Nephron progenitor cell (in vitro differentiated cells): ENCODE measurements around the gene HCFC1R1.

Source experiments
- DNase-seq: peaks from one replicate; pipeline ENCODE4 v3.0.0; 2021
- H3K27ac Mint-ChIP-seq: 2 replicates; pipeline ENCODE4 v1.8.0; 2021; ENCODE audit warnings: mild to moderate bottlenecking, moderate library complexity, mixed read lengths
- H3K27me3 Mint-ChIP-seq: 2 replicates; pipeline ENCODE4 v1.8.0; 2021; ENCODE audit warnings: mild to moderate bottlenecking, low read depth, mixed read lengths; ENCODE audit not compliant: poor library complexity
- H3K36me3 Mint-ChIP-seq: 2 replicates; pipeline ENCODE4 v1.8.0; 2021; ENCODE audit warnings: low read depth, mixed read lengths
- H3K4me1 Mint-ChIP-seq: 2 replicates; pipeline ENCODE4 v1.8.0; 2021; ENCODE audit warnings: mixed read lengths
- H3K4me3 Mint-ChIP-seq: 2 replicates; pipeline ENCODE4 v1.8.0; 2021; ENCODE audit warnings: mild to moderate bottlenecking, moderate library complexity, mixed read lengths
- H3K9me3 Mint-ChIP-seq: 2 replicates; pipeline ENCODE4 v1.8.0; 2021; ENCODE audit warnings: mild to moderate bottlenecking, moderate library complexity, mixed read lengths
- TF ChIP-seq, protein P1 (sequence below): fragments of 200-600 bp; sonication (generic); IDR thresholded peaks from 2 replicates; pipeline ENCODE4 v1.5.0; 2021; ENCODE audit warnings: antibody characterized with exemption

Gene HCFC1R1

DNA sequence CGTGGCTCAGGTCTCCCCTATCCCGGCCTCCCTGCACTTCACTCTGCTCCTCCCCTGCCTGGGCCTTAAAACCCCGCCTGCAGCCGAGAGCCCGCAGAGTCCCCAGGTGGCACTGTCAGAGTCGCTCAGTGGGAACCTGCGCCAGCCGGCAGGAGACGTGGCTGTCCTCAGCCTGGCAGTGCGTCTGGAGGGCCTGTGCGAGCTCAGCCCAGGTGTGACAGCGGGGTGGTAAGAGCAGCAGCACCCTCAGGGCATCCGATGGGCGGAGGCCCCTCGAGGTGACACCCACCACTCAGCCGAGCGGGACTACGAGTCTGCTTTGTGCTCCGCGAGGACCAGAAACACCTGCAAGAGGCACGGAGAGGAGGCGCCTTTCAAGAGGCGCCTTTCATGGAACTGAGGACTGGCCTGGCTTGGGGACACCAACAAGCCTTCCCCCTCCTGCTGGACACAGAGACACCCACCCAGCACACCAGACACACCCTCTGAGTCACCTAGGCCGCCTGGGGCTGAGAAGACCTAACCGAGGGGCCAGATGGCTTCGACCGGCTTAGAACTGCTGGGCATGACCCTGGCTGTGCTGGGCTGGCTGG is 10.8 kb downstream of the HCFC1R1 start, which contains the start of gene CLDN9:
Gene CLDN9, plus strand, starts transcription at position 96 of the 593 bp plus-strand sequence. Its CDS starts 440 bp downstream, at position 536.
- Mint-ChIP-seq H3K27ac (no peak within 1 kb of the TSS), H3K36me3 (no peaks in the 10 kb centered on the region), H3K27me3 (peaks cover 49% of the 10 kb centered on the region), H3K4me1 (peaks cover 44% of the 10 kb centered on the region), H3K4me3 (peak within 1 kb of the TSS; percentile 68), H3K9me3 (no peaks in the 10 kb centered on the region)
- no peak for DNase-seq
- TF ChIP-seq, protein P1, sequence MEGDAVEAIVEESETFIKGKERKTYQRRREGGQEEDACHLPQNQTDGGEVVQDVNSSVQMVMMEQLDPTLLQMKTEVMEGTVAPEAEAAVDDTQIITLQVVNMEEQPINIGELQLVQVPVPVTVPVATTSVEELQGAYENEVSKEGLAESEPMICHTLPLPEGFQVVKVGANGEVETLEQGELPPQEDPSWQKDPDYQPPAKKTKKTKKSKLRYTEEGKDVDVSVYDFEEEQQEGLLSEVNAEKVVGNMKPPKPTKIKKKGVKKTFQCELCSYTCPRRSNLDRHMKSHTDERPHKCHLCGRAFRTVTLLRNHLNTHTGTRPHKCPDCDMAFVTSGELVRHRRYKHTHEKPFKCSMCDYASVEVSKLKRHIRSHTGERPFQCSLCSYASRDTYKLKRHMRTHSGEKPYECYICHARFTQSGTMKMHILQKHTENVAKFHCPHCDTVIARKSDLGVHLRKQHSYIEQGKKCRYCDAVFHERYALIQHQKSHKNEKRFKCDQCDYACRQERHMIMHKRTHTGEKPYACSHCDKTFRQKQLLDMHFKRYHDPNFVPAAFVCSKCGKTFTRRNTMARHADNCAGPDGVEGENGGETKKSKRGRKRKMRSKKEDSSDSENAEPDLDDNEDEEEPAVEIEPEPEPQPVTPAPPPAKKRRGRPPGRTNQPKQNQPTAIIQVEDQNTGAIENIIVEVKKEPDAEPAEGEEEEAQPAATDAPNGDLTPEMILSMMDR = no peak

DNA sequence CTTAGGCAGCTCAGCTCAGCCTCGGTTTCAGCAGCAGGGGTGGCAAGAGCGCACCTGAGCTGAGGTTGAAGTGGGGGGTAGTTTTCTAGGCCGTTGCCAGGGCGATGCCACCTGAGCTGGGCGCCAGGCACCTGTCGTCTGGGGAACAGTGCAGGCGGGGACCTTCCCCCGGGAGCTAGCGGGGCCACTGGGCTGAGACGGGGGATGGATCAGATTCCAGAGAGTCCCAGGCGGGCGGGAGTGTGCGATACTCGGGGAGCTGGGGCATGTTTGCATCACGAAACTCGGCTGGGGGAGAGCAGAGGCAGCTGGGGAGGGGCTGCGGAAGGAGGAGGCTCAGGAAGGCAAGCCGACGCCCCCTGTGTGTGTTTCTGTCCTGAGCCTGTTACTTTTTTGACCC is 11.5 kb downstream of the HCFC1R1 start:
- H3K4me3 Mint-ChIP-seq = peak overlapping the region; percentile 68

DNA sequence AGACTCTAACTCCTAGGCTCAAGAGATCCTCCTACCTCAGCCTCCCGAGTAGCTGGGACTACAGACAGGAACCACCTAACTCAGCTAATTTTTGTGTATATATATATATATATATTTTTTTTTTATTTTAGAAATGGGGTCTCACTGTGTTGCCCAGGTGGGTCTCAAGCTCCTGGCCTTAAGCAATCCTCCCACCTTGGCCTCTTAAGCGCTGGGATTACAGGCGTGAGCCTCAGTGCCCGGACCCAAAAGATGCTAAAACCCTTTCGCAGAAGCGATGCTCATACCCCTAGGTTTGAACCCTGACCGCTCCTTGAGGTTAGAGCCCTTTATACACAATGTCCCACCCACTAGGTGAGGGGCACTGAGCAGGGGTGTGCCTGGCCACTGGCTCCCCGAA is 13.2 kb downstream of the HCFC1R1 start:
- TF ChIP-seq, protein P1 = no peak
- Mint-ChIP-seq H3K4me3 (no peak overlapping the region), H3K27me3 (peaks cover 64% of the 10 kb centered on the region), H3K9me3 (no peaks in the 10 kb centered on the region), H3K4me1 (peaks cover 54% of the 10 kb centered on the region), H3K27ac (no peak overlapping the region), H3K36me3 (no peaks in the 10 kb centered on the region)
- DNase-seq = no peak

More for the DNA sequence above, 11.5 kb downstream of the HCFC1R1 start:
- TF ChIP-seq, protein P1 = no peak
- H3K36me3 Mint-ChIP-seq = no peaks in the 10 kb centered on the region
- H3K27me3 Mint-ChIP-seq = peaks cover 52% of the 10 kb centered on the region
- DNase-seq = peak; percentile 59
- no peaks in the 10 kb centered on the region for H3K9me3 Mint-ChIP-seq
- no peak overlapping the region for H3K27ac Mint-ChIP-seq
- peaks cover 48% of the 10 kb centered on the region for H3K4me1 Mint-ChIP-seq

DNA sequence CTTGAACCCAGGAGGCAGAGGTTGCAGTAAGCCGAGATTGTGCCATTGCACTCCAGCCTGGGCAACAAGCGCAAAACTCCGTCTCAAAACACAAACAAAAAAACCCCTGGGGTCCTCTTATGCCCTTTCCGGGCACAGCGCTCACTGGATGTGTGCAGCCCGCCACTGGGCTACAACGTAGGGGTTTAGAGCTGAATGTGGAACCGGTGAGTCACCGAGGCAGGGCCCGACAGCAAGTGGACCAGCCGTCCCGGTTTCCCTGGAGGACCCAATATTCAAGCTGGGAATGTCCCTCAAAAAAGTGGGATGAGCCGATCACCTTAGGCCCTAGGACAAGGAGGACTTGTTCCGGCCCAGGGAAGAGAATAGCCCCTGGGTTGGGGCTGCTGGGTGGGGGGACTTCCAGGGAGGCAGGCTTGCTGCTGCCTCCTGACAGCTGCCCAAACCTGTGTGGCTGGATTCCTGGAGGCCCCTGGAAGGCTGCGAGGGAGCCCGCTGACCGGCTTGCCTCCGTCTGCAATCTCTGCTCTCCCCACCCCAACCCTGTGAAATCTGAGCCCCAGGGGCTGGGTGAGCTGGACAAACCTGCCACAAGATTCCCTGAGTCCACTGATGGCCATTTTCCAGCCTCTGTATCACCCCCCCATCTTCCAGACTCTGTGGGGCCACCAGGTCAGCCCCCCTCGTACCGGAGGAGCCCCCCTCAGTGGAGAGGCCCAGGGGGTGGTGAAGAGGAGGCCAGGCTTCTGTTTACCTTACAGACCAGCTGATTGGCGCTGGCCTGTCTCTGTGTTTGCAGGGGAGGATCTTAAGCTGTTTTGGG is 14.0 kb downstream of the HCFC1R1 start:
- Mint-ChIP-seq H3K27ac (no peak overlapping the region), H3K4me3 (peak overlapping the region; percentile 42), H3K4me1 (peaks cover 54% of the 10 kb centered on the region), H3K36me3 (no peaks in the 10 kb centered on the region), H3K9me3 (no peaks in the 10 kb centered on the region), H3K27me3 (peaks cover 67% of the 10 kb centered on the region)
- peak; percentile 65 for DNase-seq
- TF ChIP-seq, protein P1 = no peak

DNA sequence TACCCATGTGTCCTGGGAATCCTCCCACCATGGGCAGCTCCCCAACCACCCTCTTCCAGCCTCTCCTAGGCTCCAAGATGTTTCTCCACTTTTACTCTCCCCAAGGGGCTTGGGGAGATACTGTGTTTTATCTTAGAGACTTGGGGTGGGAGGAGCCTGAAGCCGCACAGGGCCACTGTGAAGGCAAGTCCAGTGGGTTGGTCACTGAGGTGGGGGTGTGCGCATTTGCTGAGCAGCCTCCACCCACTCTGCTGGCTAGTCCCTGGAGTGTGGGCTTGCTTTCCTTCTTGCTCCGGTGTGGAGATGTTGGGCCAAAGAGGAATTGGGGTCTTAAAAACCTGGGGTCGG is 15.1 kb downstream of the HCFC1R1 start:
- H3K4me3 Mint-ChIP-seq = no peak overlapping the region
- TF ChIP-seq, protein P1 = no peak

More for the DNA sequence above, 15.1 kb downstream of the HCFC1R1 start:
- DNase-seq = no peak
- H3K27ac Mint-ChIP-seq = no peak overlapping the region
- H3K36me3 Mint-ChIP-seq = no peaks in the 10 kb centered on the region
- no peaks in the 10 kb centered on the region for H3K9me3 Mint-ChIP-seq
- peaks cover 47% of the 10 kb centered on the region for H3K4me1 Mint-ChIP-seq
- peaks cover 65% of the 10 kb centered on the region for H3K27me3 Mint-ChIP-seq
